Stimulated activated CD4-positive, alpha-beta T cell treated with anti-CD3 and anti-CD28 coated beads, Interleukin-12 subunit alpha, Interleukin-12 subunit beta, amount 100 ng/mL, for 48 hours (primary cell): ENCODE measurements around the gene CBX8.

ENCODE experiments used
- DNase-seq, 3 donors: peaks; one replicate each; pipeline ENCODE4 v3.0.0-alpha.2; 2020; ENCODE audit warnings: low read depth in 2 of 3, low spot score in 1 of 3

The CBX8 gene

GRCh38 chr17:79821331-79822095 lies 24.6 kb upstream of the CBX8 start:
- DNase-seq = no peak

GRCh38 chr17:79820959-79821330 lies 24.1 kb upstream of the CBX8 start:
- no peak for DNase-seq

GRCh38 chr17:79819534-79820276 lies 22.8 kb upstream of the CBX8 start:
- DNase-seq = no peak

- DNase-seq = no peak
Observed at GRCh38 chr17:79819085-79819484, 22.2 kb upstream of the CBX8 start.

- no peak for DNase-seq
Observed at GRCh38 chr17:79818026-79818758, 21.3 kb upstream of the CBX8 start.

GRCh38 chr17:79815836-79816461 lies 19.1 kb upstream of the CBX8 start:
- no peak for DNase-seq

- DNase-seq = no peak
Observed at GRCh38 chr17:79814974-79815835, 18.3 kb upstream of the CBX8 start.

- DNase-seq = no peak
Observed at GRCh38 chr17:79814127-79814973, 17.5 kb upstream of the CBX8 start.

GRCh38 chr17:79813297-79814126 lies 16.6 kb upstream of the CBX8 start:
- no peak for DNase-seq

GRCh38 chr17:79812353-79813258 lies 15.7 kb upstream of the CBX8 start:
- DNase-seq = no peak

GRCh38 chr17:79811868-79812352 lies 15.0 kb upstream of the CBX8 start:
- no peak for DNase-seq

- peak in 2 of 3 donors; percentile 19 to 38 for DNase-seq
Observed at GRCh38 chr17:79811011-79811867, 14.4 kb upstream of the CBX8 start.

- DNase-seq = peak in 2 of 3 donors; percentile 52 to 68
Observed at GRCh38 chr17:79810130-79811010, 13.5 kb upstream of the CBX8 start.

- DNase-seq = no peak
Observed at GRCh38 chr17:79809530-79810129, 12.8 kb upstream of the CBX8 start.
